ENCODE results near the gene CHAT. TPM values are rescaled to one million over a fixed set of nuclear protein-coding genes. Genes with fewer than 3 reads are reported as not detected.

CHAT gene
- total RNA-seq, 4 donors from 2014 or later = not detected

- no peak for ATAC-seq (ENCODE audit: low FRiP score)
- no peak for DNase-seq (ENCODE audit: low spot score)
- no peak for TF ChIP-seq CTCF (IDR thresholded peaks at IDR 0.05)
These were observed 7.7 kb downstream of the CHAT start for GRCh38 chr10:49621561-49621960.

GRCh38 chr10:49622426-49623425 lies 8.9 kb downstream of the CHAT start:
- no peak for TF ChIP-seq CTCF (IDR thresholded peaks at IDR 0.05)
- DNase-seq (ENCODE audit: low spot score) = no peak
- no peak for ATAC-seq (ENCODE audit: low FRiP score)

- ATAC-seq (ENCODE audit: low FRiP score) (no peak), DNase-seq (ENCODE audit: low spot score) (no peak)
- TF ChIP-seq CTCF (IDR thresholded peaks at IDR 0.05) = no peak
These were observed 10.8 kb downstream of the CHAT start for GRCh38 chr10:49624629-49625028.

GRCh38 chr10:49625411-49625810 lies 11.6 kb downstream of the CHAT start:
- no peak for DNase-seq (ENCODE audit: low spot score)
- no peak for TF ChIP-seq CTCF (IDR thresholded peaks at IDR 0.05)
- no peak for ATAC-seq (ENCODE audit: low FRiP score)

- DNase-seq (ENCODE audit: low spot score) (no peak), ATAC-seq (ENCODE audit: low FRiP score) (no peak)
- TF ChIP-seq CTCF (IDR thresholded peaks at IDR 0.05) = no peak
These were observed 13.2 kb downstream of the CHAT start for GRCh38 chr10:49627038-49627437.

GRCh38 chr10:49627644-49628247 lies 13.9 kb downstream of the CHAT start:
- TF ChIP-seq CTCF (IDR thresholded peaks at IDR 0.05) = no peak
- DNase-seq (ENCODE audit: low spot score) = no peak
- no peak for ATAC-seq (ENCODE audit: low FRiP score)

All from omental fat pad (tissue), 4 donors.